ENCODE measurements around the gene AK5.

GRCh38 chr1:77475641-77476040 is 193.8 kb downstream of the AK5 start:
- no peak for TF ChIP-seq MAFK (IDR thresholded peaks at IDR 0.05; ENCODE audit: partially characterized antibody)
- no peak for TF ChIP-seq RAD21 (conservative IDR thresholded peaks at IDR 0.05 in 1 of 2, IDR thresholded peaks at IDR 0.05 in 1 of 2)
- TF ChIP-seq, protein P1, sequence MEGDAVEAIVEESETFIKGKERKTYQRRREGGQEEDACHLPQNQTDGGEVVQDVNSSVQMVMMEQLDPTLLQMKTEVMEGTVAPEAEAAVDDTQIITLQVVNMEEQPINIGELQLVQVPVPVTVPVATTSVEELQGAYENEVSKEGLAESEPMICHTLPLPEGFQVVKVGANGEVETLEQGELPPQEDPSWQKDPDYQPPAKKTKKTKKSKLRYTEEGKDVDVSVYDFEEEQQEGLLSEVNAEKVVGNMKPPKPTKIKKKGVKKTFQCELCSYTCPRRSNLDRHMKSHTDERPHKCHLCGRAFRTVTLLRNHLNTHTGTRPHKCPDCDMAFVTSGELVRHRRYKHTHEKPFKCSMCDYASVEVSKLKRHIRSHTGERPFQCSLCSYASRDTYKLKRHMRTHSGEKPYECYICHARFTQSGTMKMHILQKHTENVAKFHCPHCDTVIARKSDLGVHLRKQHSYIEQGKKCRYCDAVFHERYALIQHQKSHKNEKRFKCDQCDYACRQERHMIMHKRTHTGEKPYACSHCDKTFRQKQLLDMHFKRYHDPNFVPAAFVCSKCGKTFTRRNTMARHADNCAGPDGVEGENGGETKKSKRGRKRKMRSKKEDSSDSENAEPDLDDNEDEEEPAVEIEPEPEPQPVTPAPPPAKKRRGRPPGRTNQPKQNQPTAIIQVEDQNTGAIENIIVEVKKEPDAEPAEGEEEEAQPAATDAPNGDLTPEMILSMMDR (IDR thresholded peaks at IDR 0.05): no peak

All from A549 (cell line).